Tibial artery (tissue), 4 donors: ENCODE results near the gene RASSF9.

Source experiments
- DNase-seq, 2 donors: peaks; one replicate each; pipeline ENCODE4 v3.0.0-alpha.2; 2019
- H3K27ac ChIP-seq, 2 donors: fragments of 200-600 bp; sonication (generic) in 1 of 2; 1 replicate in 1 of 2; 2 replicates in 1 of 2; pipeline ENCODE4 v1.5.1; 2018 to 2019; ENCODE audit warnings: mild to moderate bottlenecking in 1 of 2
- H3K27me3 ChIP-seq, 2 donors: fragments of 200-600 bp; sonication (generic) in 1 of 2; one replicate each; pipeline versions ENCODE4 v1.5.1 to v1.6.0; 2016 to 2019
- H3K36me3 ChIP-seq, 3 donors: fragments of 200-600 bp; sonication (generic) in 2 of 3; one replicate each; pipeline ENCODE4 v1.5.1; 2016 to 2019; ENCODE audit warnings: mild to moderate bottlenecking in 2 of 3
- H3K4me1 ChIP-seq, 4 donors: fragments of 200-600 bp; sonication (generic) in 2 of 4; 1 replicate in 3 of 4; 2 replicates in 1 of 4; pipeline ENCODE4 v1.5.1; 2016 to 2019
- H3K4me3 ChIP-seq, 2 donors: fragments of 200-600 bp; sonication (generic) in 1 of 2; 1 replicate in 1 of 2; 2 replicates in 1 of 2; pipeline ENCODE4 v1.5.1; 2018 to 2019; ENCODE audit warnings: mild to moderate bottlenecking in 2 of 2
- H3K9me3 ChIP-seq, 3 donors: fragments of 200-600 bp; sonication (generic) in 1 of 3; one replicate each; pipeline ENCODE4 v1.5.1; 2016 to 2019
- CTCF ChIP-seq, 2 experiments: fragments of 200-600 bp in 1 of 2; fragments of 450-650 bp in 1 of 2; IDR thresholded peaks; one replicate each; pipeline ENCODE4 v1.5.1; 2017 to 2019; ENCODE audit warnings: antibody characterized with exemption in 2 of 2, mild to moderate bottlenecking in 1 of 2, moderate library complexity in 1 of 2
- intact Hi-C: fragments of 100-400 bp; cut with DNase I; formaldehyde crosslinking; loops from one replicate; pipeline ENCODE4 v1.15.0; 2023; ENCODE audit warnings: low total_unique reads

RASSF9 gene

GRCh38 chr12:85836197-85837090 is at the start of gene RASSF9:
Gene RASSF9 (minus strand): TSS chr12:85836409. CDS start chr12:85836201, 208 bp downstream.
- no peak for TF ChIP-seq CTCF (IDR thresholded peaks at IDR 0.05)
- peak within 1 kb of the TSS; percentile 75 to 82 for H3K27ac ChIP-seq
- no peaks in the 10 kb centered on the region for H3K9me3 ChIP-seq
- H3K4me1 ChIP-seq: peaks cover 0 to 26% (median 5%) of the 10 kb centered on the region in 4 donors
- intact Hi-C loops: no loop called here
- H3K27me3 ChIP-seq: no peaks in the 10 kb centered on the region
- H3K36me3 ChIP-seq: no peaks in the 10 kb centered on the region
- peak within 1 kb of the TSS; percentile 56 to 59 for H3K4me3 ChIP-seq
- DNase-seq: peak; percentile 66 to 79

- intact Hi-C loops: no loop called here
- no peaks in the 10 kb centered on the region for H3K4me1 ChIP-seq
- no peak for TF ChIP-seq CTCF (IDR thresholded peaks at IDR 0.05)
- H3K36me3 ChIP-seq: no peaks in the 10 kb centered on the region
- no peaks in the 10 kb centered on the region for H3K27me3 ChIP-seq
- no peak for DNase-seq
- H3K27ac ChIP-seq: no peak overlapping the region
- H3K4me3 ChIP-seq: no peak overlapping the region
- H3K9me3 ChIP-seq: no peaks in the 10 kb centered on the region
These were observed 47.6 kb upstream of the RASSF9 start for GRCh38 chr12:85883763-85884162.

- H3K36me3 ChIP-seq: no peaks in the 10 kb centered on the region
- intact Hi-C loops: no loop called here
- no peak overlapping the region for H3K27ac ChIP-seq
- H3K9me3 ChIP-seq: no peaks in the 10 kb centered on the region
- H3K4me3 ChIP-seq: no peak overlapping the region
- no peak for DNase-seq
- no peak for TF ChIP-seq CTCF (IDR thresholded peaks at IDR 0.05)
- no peaks in the 10 kb centered on the region for H3K4me1 ChIP-seq
- H3K27me3 ChIP-seq: no peaks in the 10 kb centered on the region
These were observed 41.2 kb upstream of the RASSF9 start for GRCh38 chr12:85877459-85877858.

- no peak for TF ChIP-seq CTCF (IDR thresholded peaks at IDR 0.05)
- intact Hi-C loops: no loop called here
- no peak for DNase-seq
These were observed 37.8 kb upstream of the RASSF9 start, which contains the start of gene NTS for GRCh38 chr12:85874031-85874461. Gene NTS (plus strand): TSS chr12:85874295. CDS start chr12:85874404, 109 bp downstream.

GRCh38 chr12:85872497-85873091 is 36.4 kb upstream of the RASSF9 start:
- no peaks in the 10 kb centered on the region for H3K9me3 ChIP-seq
- no peak for DNase-seq
- no peak overlapping the region for H3K4me3 ChIP-seq
- no peaks in the 10 kb centered on the region for H3K36me3 ChIP-seq
- TF ChIP-seq CTCF (IDR thresholded peaks at IDR 0.05): peak; percentile 64 to 71
- H3K27me3 ChIP-seq: no peaks in the 10 kb centered on the region
- intact Hi-C loops: no loop called here
- no peaks in the 10 kb centered on the region for H3K4me1 ChIP-seq
- no peak overlapping the region for H3K27ac ChIP-seq

More at GRCh38 chr12:85874031-85874461, 37.8 kb upstream of the RASSF9 start, which contains the start of gene NTS:
- no peak within 1 kb of the TSS for H3K4me3 ChIP-seq
- H3K9me3 ChIP-seq: no peaks in the 10 kb centered on the region
- no peaks in the 10 kb centered on the region for H3K36me3 ChIP-seq
- H3K4me1 ChIP-seq: no peaks in the 10 kb centered on the region
- no peaks in the 10 kb centered on the region for H3K27me3 ChIP-seq
- H3K27ac ChIP-seq: no peak within 1 kb of the TSS
